ENCODE results near the gene DNHD1.

Gene DNHD1

DNA sequence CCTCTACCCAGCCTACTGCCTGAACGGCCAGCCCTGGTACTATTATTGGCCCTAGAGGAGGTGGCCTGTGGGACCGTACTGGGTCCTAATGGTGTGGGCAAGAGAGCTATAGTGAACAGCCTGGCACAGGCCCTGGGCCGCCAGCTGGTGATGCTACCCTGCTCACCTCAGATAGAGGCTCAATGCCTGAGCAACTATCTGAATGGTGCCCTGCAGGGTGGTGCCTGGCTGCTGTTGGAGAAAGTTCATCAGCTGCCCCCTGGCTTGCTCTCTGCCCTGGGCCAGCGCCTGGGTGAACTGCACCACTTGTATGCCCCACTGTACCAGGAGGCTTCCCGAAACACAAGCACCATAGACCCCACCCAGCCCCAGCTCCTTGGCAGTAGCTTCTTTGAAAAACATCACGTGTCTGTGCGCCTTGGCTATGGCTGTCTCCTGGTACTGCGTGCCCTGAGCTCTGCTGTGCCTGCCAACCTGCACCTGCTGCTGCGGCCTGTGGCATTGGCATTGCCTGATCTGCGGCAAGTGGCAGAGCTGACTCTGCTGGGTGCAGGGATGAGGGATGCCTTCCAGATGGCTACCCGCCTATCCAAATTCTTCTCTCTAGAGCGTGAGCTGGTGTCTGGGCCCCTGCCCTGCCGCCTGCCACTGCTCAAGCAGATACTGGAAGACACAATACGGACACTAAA lies 49.0 kb downstream of the DNHD1 start:
- no peak for TF ChIP-seq POLR2AphosphoS5 (IDR thresholded peaks at IDR 0.05; ENCODE audit: low read depth)
- TF ChIP-seq GABPA (IDR thresholded peaks at IDR 0.05; ENCODE audit: low read depth) = no peak
- TF ChIP-seq, protein P1, sequence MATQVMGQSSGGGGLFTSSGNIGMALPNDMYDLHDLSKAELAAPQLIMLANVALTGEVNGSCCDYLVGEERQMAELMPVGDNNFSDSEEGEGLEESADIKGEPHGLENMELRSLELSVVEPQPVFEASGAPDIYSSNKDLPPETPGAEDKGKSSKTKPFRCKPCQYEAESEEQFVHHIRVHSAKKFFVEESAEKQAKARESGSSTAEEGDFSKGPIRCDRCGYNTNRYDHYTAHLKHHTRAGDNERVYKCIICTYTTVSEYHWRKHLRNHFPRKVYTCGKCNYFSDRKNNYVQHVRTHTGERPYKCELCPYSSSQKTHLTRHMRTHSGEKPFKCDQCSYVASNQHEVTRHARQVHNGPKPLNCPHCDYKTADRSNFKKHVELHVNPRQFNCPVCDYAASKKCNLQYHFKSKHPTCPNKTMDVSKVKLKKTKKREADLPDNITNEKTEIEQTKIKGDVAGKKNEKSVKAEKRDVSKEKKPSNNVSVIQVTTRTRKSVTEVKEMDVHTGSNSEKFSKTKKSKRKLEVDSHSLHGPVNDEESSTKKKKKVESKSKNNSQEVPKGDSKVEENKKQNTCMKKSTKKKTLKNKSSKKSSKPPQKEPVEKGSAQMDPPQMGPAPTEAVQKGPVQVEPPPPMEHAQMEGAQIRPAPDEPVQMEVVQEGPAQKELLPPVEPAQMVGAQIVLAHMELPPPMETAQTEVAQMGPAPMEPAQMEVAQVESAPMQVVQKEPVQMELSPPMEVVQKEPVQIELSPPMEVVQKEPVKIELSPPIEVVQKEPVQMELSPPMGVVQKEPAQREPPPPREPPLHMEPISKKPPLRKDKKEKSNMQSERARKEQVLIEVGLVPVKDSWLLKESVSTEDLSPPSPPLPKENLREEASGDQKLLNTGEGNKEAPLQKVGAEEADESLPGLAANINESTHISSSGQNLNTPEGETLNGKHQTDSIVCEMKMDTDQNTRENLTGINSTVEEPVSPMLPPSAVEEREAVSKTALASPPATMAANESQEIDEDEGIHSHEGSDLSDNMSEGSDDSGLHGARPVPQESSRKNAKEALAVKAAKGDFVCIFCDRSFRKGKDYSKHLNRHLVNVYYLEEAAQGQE (IDR thresholded peaks at IDR 0.05; ENCODE audit: insufficient replicate concordance, low read depth) = no peak
- TF ChIP-seq, protein P2, sequence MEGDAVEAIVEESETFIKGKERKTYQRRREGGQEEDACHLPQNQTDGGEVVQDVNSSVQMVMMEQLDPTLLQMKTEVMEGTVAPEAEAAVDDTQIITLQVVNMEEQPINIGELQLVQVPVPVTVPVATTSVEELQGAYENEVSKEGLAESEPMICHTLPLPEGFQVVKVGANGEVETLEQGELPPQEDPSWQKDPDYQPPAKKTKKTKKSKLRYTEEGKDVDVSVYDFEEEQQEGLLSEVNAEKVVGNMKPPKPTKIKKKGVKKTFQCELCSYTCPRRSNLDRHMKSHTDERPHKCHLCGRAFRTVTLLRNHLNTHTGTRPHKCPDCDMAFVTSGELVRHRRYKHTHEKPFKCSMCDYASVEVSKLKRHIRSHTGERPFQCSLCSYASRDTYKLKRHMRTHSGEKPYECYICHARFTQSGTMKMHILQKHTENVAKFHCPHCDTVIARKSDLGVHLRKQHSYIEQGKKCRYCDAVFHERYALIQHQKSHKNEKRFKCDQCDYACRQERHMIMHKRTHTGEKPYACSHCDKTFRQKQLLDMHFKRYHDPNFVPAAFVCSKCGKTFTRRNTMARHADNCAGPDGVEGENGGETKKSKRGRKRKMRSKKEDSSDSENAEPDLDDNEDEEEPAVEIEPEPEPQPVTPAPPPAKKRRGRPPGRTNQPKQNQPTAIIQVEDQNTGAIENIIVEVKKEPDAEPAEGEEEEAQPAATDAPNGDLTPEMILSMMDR (IDR thresholded peaks at IDR 0.05; ENCODE audit: insufficient read depth, low read length) = no peak
- no peak for TF ChIP-seq SPI1 (IDR thresholded peaks at IDR 0.05; ENCODE audit: borderline replicate concordance, low read depth)
- H3K4me3 ChIP-seq (replicated peaks; ENCODE audit: insufficient read depth, low read length) = no peak overlapping the region
- H3K27me3 ChIP-seq (ENCODE audit: insufficient read depth, poor library complexity, severe bottlenecking) = no peaks in the 10 kb centered on the region
- DNase-seq (ENCODE audit: low read depth in 1 of 2, low spot score in 1 of 2) = no peak
- H3K27ac ChIP-seq (replicated peaks) = no peak overlapping the region

DNA sequence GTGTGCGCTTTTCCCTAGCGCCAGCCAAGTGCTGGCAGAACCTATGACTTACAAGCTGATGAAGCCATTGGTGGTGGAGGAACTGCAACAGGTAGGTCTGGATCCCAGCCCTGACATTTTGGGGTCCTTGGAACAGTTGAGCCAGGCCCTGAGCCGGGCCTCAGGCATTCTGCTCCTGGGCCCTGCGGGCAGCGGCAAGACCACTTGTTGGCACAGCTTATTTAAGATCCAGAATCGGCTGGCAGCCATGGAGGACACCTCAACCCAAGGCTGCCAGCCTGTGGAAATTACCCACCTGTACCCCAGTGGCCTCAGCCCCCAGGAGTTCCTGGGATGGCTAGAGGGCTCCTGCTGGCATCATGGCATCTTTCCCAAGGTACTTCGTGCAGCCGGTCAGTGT lies 49.7 kb downstream of the DNHD1 start:
- Histone ChIP-seq H3K4me3 (replicated peaks; ENCODE audit: insufficient read depth, low read length) (no peak overlapping the region), H3K27me3 (ENCODE audit: insufficient read depth, poor library complexity, severe bottlenecking) (no peaks in the 10 kb centered on the region), H3K27ac (replicated peaks) (no peak overlapping the region)
- no peak for TF ChIP-seq POLR2AphosphoS5 (IDR thresholded peaks at IDR 0.05; ENCODE audit: low read depth)
- TF ChIP-seq, protein P1 (IDR thresholded peaks at IDR 0.05; ENCODE audit: insufficient replicate concordance, low read depth) = no peak
- TF ChIP-seq GABPA (IDR thresholded peaks at IDR 0.05; ENCODE audit: low read depth) = no peak
- TF ChIP-seq, protein P2 (IDR thresholded peaks at IDR 0.05; ENCODE audit: insufficient read depth, low read length) = no peak
- TF ChIP-seq SPI1 (IDR thresholded peaks at IDR 0.05; ENCODE audit: borderline replicate concordance, low read depth) = no peak
- DNase-seq (ENCODE audit: low read depth in 1 of 2, low spot score in 1 of 2) = no peak

DNA sequence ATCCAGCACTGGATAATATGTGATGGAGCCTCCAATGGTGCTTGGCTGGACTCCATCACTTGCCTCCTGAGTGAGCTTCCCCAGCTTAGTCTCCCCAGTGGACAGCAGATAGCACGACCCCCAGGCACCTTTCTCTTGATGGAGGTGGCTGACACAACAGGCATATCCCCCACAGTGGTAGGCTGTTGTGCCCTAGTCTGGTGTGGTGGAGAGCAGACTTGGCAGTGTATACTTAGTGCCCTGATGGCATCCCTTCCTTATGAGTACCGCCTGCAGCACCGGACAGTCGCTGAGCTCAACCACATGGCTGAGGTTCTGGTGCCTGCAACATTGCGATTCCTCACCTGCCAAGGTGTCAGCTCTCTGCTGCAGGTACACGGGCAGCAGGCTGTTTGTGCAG lies 50.1 kb downstream of the DNHD1 start:
- no peak for TF ChIP-seq GABPA (IDR thresholded peaks at IDR 0.05; ENCODE audit: low read depth)
- TF ChIP-seq, protein P1 (IDR thresholded peaks at IDR 0.05; ENCODE audit: insufficient replicate concordance, low read depth) = no peak
- no peak for TF ChIP-seq SPI1 (IDR thresholded peaks at IDR 0.05; ENCODE audit: borderline replicate concordance, low read depth)
- TF ChIP-seq POLR2AphosphoS5 (IDR thresholded peaks at IDR 0.05; ENCODE audit: low read depth) = no peak
- TF ChIP-seq, protein P2 (IDR thresholded peaks at IDR 0.05; ENCODE audit: insufficient read depth, low read length) = no peak
- Histone ChIP-seq H3K27me3 (ENCODE audit: insufficient read depth, poor library complexity, severe bottlenecking) (no peaks in the 10 kb centered on the region), H3K4me3 (replicated peaks; ENCODE audit: insufficient read depth, low read length) (no peak overlapping the region), H3K27ac (replicated peaks) (no peak overlapping the region)
- DNase-seq (ENCODE audit: low read depth in 1 of 2, low spot score in 1 of 2) = no peak
